OCI-M2 (cell line): ENCODE measurements around the gene SSRP1.
"Not testable (repeated sequence)": the region's sequence is repeated elsewhere in the genome, so short reads cannot be mapped to it uniquely, and the experiment has no call there.

Experiments used
- DNase-seq: peaks from one replicate; lab custom pipeline; 2025; ENCODE audit not compliant: unreplicated experiment; lab: John Stamatoyannopoulos, UW

SSRP1 gene

GRCh38 chr11:57303280-57303989 is 32.3 kb downstream of the SSRP1 start:
- DNase-seq, result no peak

GRCh38 chr11:57302489-57302888 is 33.2 kb downstream of the SSRP1 start:
- no peak for DNase-seq

DNA sequence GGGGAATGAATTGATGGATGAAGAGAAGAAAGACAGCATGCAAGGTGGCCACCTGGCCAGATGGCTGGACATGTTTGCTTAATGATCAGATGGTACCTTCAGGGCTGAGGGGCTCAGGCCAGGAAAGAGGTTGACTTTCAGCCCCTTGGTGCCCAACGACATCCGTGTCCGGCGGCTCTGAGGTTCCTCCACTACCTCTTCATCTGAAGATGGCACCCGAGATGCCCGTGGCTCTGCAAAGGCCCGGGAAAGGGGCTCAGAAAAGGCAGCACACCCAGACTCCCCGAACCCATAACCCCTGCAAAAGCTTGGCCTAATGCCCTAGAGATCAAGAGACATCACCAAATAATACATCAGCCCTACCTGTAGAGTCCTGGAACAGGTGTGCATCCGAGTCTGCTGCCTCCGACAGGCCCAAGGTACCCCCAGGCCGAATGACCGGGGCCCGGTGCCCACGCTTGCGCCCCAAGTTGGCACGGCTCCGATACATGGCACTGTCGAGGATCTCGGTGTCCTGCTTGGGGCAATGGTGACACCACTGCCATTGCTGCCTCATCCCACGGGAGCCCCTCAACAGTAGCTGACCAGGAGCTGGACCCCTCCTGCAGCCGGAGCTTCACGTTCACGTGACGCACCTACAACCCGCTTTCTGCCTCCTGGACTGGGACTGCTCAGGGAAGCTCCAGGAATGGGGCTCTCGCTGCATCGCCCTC is 33.8 kb downstream of the SSRP1 start:
- DNase-seq, result no peak

GRCh38 chr11:57300785-57301184 is 34.9 kb downstream of the SSRP1 start:
- no peak for DNase-seq

DNA sequence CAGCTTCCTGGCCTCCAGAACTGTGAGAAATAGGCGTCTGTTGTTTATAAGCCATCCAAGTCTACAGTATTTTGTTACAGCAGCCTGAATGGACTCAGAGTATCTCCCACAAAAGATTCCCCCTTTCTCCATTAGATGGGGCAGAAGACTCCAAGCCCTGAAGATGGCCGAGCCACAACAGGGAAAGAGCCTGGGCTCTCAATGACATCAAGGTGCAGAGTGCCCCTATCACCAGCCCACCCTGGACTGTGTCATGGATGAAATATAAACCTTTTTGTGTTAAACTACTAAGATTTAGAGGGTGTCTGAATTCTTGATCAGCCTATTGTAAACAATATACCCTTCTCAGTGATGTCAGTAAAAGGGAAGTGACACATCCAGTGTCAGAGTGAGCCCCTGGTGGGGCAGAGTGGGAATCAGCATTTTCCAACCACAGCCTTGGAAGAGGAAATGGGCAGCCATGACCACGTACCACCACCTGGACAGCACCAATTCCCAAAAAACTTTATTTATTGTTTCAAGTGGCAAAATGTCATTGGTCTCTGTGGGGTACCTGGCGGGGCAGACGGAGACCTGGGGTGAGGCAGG is 36.4 kb downstream of the SSRP1 start:
- DNase-seq, result no peak

DNA sequence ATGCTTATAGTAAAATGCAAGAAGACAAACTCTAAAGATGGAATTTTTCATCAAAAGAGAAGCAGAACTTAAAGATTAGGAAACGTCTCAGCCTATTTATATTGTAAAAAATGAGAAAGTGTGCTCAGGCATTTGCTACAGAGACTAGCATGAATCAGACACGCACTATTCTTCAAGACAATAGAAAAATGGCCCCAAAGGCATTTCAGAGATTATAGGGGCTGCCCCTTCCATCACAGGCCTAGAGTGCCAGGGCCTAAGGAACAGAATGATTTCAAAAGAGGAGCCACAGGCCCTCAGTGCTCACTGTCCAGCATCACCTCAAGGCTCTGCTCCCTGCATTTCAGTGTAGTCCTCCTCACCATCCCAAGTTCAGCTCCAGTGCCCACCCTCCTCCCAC is 38.5 kb downstream of the SSRP1 start:
- no peak for DNase-seq

DNA sequence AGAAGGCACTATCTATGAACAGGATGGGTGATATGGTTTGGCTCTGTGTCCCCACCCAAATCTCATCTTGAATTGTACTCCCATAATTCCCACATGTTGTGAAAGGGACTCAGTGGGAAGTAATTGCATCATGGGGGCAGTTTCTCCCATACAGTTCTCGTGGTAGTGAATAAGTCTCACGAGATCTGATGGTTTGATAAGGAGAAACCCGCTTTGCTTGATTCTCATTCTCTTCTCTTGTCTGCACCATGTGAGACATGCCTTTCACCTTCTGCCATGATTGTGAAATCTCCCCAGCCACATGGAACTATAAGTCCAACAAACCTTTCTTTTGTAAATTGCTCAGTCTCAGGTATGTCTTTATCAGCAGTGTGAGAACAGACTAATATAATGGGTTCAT is 39.5 kb downstream of the SSRP1 start:
- DNase-seq, result not testable (repeated sequence)

DNA sequence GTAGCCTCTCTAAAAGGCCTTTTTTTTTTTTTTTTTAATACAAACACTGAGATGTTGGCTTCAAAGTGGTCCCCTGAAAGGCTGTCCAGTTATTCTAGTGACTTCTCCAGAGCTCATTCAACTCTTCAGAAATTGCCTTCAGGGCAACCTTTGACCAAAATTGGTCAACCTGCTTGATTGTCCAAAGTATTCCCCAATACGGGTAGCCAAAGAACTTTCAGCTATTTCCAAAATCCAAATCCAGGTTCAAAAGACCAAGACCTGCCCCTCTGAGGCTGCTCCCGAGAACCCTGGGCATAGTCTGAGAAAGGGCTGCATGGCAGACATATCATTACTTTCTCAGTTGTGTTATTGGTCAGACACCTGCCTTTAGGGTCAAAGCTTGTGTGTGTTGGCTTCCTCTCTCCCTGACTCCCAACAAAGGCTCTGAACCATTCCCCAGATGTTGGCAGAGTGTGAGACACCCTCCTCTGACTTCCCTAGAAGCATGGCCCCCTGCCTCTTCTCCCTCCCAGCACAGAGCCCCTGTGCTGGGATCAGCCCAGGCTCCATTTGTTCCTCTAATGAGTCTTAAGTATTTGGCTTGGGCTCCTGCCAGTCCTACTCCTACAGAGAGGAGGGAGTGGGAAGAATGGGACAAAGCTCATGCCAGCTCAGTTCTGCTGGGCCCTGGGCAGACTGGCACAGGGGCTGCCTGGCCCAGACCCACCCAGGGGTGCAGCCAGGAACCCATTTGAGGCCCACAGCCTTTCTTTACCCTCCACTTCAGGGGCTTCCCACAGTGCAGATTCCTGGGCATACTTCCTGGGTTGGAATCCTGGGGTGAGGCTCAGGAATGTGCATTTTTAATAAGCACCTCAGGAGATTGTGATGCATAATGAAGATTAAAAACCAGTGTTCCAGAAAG is 41.2 kb downstream of the SSRP1 start:
- DNase-seq, result no peak

DNA sequence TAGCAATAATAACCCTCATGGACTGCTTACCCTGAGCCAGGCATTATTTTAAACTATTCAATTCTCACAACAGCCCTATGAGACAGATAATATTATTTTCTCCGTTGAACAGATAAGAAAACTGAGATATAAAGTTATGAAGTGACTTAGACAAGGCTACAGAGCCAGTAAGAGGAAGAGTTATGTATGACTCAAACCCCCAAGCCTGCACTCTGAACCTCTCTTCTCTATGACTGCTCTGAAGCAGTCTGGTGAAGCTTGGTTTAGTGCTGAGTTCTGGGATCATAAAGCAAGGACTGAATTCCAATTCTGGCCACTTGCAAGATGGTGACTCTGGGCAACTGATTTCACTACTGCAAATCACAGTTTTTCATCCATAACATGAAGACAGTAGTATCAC is 45.4 kb downstream of the SSRP1 start:
- no peak for DNase-seq

DNA sequence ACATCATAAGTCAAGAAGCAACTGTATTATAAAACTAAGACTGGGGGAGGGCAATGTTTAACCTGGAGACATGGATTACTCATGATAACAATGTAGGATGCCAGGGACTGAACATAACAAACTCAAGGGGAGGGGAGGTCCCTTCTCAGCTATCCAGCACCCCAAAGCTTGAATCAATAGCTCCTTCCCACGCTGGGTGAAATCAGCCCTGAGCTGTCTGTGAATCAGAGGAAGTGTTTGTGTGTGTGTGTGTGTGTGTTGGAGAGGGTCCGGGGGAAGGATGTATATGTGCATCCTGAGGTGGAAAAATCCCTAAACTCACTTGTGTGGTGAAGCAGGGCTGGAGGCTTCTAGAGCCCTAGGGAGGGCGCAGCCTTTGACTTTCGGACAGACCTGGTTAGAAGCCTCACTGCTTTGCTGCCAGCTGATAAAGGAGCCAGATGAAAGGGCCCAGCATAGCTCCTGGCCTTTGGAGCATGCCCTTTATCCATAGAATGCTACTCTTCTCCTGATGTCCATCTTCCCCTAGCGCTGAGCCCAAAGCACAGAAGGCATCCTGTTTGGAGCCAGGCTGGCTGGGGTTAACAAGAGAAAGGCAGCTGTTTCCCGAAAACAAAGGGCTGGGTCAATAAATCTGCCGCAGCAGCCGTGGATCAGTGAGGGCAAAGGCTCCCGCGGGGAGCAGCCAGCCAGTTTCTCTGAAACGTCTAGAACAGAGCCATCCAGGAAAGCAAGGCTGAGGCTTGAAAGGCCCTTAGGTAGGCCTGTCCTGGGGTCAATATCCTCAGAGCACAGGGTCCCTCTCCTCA is 46.7 kb downstream of the SSRP1 start:
- DNase-seq, result no peak

DNA sequence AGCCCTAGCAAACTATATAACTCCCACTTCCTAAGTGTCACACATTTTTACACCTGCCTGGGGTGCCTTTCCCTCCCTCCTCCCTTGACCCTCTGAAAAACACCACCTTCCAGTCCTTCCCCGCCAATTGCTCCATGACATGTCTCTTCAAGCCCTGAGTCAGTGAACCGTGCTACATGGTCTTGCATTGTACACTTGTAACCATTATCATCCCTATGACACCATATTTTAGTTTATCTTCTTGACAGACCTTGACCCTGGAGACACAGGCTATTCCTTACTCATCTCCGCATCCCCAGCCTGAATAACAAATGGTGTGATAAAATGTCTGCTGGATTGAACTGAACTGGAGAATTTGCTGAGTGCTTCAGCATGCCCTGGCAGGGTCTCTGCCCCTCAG is 47.8 kb downstream of the SSRP1 start:
- DNase-seq, result no peak

DNA sequence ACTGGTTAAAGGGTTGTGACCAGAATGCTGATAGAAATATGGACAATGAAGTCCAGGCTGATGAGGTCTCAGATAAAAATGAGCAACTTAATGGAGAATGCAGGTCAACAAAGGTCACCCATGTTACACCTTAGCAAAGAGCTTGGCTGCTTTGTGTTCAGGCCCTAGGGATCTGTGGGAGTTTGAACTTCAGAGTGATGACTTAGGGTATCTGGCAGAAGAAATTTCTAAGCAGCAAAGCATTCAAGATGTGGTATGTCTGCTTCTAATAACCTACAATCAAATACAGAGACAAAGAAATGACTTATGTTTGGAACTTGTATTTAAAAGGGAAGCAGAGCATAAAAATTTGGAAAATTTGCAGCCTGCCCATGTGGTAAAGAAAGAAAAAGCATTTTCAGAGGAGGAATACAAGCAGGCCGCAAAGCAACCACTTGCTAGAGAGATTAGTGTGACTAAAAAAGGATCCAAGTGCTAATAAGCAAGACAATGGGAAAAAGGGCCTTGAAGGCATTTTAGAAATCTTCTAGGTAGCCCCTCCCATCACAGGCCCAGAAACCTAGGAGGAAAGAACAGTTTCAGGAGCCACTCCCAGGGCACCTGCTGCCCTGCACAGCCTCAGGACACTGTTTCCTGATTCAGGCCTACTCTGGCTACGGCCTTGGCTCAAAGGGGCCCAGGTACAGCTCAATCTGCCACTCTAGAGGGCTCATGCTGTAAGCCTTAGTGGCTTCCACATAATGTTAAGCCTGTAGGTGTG is 52.3 kb downstream of the SSRP1 start:
- no peak for DNase-seq

- not testable (repeated sequence) for DNase-seq
Observed at GRCh38 chr11:57281546-57281945, 54.1 kb downstream of the SSRP1 start.

GRCh38 chr11:57279116-57279515 is 56.6 kb downstream of the SSRP1 start:
- DNase-seq, result no peak

DNA sequence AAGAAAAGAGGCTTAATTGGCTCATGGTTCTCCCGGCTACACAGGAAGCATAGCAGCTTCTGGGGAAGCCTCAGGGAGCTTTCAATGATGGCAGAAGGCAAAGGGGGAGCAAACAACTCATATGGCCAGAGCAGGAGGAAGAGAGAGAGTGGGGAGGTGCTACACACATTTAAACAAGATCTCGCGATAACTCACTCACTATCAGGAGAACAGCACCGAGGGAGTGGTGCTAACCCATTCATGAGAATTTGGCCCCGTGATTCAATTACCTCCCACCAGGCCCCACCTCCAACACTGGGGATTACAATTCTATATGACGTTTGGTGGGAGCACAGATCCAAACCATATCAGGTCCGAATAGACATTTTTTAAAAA is 57.0 kb downstream of the SSRP1 start:
- DNase-seq, result no peak

GRCh38 chr11:57277845-57278720 is 57.6 kb downstream of the SSRP1 start:
- no peak for DNase-seq

DNA sequence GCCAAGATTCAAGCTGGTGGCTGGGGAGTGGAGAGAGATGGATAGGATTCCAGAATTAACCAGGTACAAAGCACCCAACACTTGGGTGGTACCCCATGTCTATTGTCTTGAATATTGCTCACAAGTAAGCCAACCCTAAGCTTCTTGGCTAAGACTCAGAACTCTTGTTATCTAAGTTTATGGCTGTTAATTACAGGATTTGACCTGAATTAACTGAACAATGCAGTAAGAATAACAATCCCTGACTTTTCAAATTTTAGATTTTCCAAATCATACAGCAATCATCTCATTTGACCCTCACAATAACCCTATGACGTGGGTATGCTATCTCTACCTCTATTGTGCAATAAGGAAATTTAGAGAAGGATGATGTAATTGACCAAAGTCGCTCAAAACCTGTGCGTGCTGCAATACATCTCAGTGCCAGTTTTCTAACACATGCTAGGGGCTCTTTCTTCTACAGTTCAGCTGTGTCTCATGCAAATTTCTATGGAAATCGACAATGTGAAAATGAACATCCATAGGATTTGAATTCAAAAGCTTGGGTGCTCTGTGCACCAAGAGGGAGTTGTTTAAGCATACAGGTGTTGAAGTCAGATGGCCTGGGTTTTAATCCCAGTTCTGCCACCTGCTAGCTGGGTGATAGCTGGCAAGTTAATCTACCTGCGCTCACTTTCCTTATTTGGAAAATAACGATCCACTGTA is 58.6 kb downstream of the SSRP1 start:
- DNase-seq, result no peak
